ENCODE data around the gene FAM83D.

DNA sequence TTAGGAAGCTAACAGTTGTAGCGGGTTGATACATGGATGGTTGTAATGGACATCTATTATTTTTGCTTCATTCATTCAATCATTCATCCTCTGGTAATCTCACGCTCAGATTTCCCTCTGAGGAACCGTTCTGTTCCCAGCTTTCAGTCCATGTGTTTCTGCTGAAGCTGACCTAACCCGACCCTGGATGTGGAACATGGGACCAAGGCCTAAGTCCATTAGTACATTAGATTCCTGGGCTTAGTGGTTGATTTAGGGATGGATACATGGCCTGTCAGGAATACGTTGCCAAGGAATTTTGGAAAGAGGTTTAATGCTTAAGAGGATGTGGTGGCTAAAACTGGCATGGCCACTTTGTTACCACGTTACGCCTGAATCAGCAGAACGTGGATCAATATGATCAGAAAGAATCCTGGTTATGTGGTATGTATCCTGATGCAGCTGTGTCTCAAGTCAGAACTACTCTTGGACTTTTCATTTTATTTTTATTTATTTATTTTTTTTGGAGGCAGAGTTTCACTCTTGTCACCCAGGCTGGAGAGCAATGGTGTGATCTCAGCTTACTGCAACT lies 31.8 kb downstream of the FAM83D start:
- no peak for TF ChIP-seq ZBTB7A (IDR thresholded peaks at IDR 0.05; ENCODE audit: low read depth)
- TF ChIP-seq EP300 (IDR thresholded peaks at IDR 0.05; ENCODE audit: borderline replicate concordance), result no peak
- TF ChIP-seq, protein P1, sequence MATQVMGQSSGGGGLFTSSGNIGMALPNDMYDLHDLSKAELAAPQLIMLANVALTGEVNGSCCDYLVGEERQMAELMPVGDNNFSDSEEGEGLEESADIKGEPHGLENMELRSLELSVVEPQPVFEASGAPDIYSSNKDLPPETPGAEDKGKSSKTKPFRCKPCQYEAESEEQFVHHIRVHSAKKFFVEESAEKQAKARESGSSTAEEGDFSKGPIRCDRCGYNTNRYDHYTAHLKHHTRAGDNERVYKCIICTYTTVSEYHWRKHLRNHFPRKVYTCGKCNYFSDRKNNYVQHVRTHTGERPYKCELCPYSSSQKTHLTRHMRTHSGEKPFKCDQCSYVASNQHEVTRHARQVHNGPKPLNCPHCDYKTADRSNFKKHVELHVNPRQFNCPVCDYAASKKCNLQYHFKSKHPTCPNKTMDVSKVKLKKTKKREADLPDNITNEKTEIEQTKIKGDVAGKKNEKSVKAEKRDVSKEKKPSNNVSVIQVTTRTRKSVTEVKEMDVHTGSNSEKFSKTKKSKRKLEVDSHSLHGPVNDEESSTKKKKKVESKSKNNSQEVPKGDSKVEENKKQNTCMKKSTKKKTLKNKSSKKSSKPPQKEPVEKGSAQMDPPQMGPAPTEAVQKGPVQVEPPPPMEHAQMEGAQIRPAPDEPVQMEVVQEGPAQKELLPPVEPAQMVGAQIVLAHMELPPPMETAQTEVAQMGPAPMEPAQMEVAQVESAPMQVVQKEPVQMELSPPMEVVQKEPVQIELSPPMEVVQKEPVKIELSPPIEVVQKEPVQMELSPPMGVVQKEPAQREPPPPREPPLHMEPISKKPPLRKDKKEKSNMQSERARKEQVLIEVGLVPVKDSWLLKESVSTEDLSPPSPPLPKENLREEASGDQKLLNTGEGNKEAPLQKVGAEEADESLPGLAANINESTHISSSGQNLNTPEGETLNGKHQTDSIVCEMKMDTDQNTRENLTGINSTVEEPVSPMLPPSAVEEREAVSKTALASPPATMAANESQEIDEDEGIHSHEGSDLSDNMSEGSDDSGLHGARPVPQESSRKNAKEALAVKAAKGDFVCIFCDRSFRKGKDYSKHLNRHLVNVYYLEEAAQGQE (IDR thresholded peaks at IDR 0.05; ENCODE audit: low read depth), result no peak
- no peak for TF ChIP-seq TAF1 (IDR thresholded peaks at IDR 0.05; ENCODE audit: low read depth)
- no peak for TF ChIP-seq RAD21 (IDR thresholded peaks at IDR 0.05; ENCODE audit: low read depth)
- TF ChIP-seq TEAD4 (IDR thresholded peaks at IDR 0.05), result no peak

All from Ishikawa (cell line).